NCI-H2196 (cell line): Measurements from ENCODE around the gene STPG4.

ENCODE experiments used
- DNase-seq: peaks from one replicate; lab custom pipeline; 2025; ENCODE audit not compliant: unreplicated experiment; lab: John Stamatoyannopoulos, UW

The STPG4 gene

DNA sequence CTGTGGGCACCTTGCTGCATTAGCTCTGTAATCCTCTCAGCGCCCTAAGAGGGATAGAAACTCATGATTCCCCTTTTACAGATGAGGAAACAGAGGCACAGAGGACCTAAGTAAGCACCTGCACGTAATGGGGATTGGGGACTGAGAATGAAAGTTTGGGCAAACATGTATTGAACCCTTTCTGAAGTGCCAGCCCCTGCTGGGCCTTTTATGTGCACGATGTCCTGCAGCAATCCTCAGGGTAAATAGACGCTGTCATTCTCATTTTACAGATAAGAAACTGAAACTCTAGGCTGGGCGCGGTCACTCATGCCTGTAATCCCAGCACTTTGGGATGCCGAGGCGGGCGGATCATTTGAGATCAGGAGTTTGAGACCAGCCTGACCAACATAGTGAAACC, 117.4 kb downstream of the STPG4 start:
- no peak for DNase-seq
